Activated T-cell treated with anti-CD3 and anti-CD28 coated beads, Interleukin-2, amount 50 U/mL, for 48 hours (primary cell): Measurements from ENCODE around the gene COL13A1.

ENCODE experiments used
- DNase-seq, 2 experiments: peaks; one replicate each; pipeline ENCODE4 v3.0.0-alpha.2; 2020

Gene COL13A1

GRCh38 chr10:69869291-69869961 lies 67.7 kb downstream of the COL13A1 start:
- DNase-seq, result no peak

- DNase-seq, result no peak
These were observed 68.9 kb downstream of the COL13A1 start for GRCh38 chr10:69870591-69870990.

GRCh38 chr10:69871074-69871473 lies 69.4 kb downstream of the COL13A1 start:
- DNase-seq, result no peak

GRCh38 chr10:69872323-69872722 lies 70.6 kb downstream of the COL13A1 start:
- no peak for DNase-seq

GRCh38 chr10:69873135-69873639 lies 71.5 kb downstream of the COL13A1 start:
- no peak for DNase-seq

- no peak for DNase-seq
These were observed 72.7 kb downstream of the COL13A1 start for GRCh38 chr10:69874449-69874848.

- no peak for DNase-seq
These were observed 74.2 kb downstream of the COL13A1 start for GRCh38 chr10:69875856-69876255.

GRCh38 chr10:69876286-69876685 lies 74.6 kb downstream of the COL13A1 start:
- no peak for DNase-seq

- DNase-seq, result no peak
These were observed 75.2 kb downstream of the COL13A1 start for GRCh38 chr10:69876931-69877330.

GRCh38 chr10:69878038-69878437 lies 76.3 kb downstream of the COL13A1 start:
- DNase-seq, result no peak

GRCh38 chr10:69878951-69879350 lies 77.2 kb downstream of the COL13A1 start:
- no peak for DNase-seq

- DNase-seq, result no peak
These were observed 78.0 kb downstream of the COL13A1 start for GRCh38 chr10:69879634-69880257.

GRCh38 chr10:69880301-69881081 lies 78.8 kb downstream of the COL13A1 start:
- DNase-seq, result no peak

- DNase-seq, result no peak
These were observed 79.5 kb downstream of the COL13A1 start for GRCh38 chr10:69881202-69881601.

- DNase-seq, result no peak
These were observed 81.8 kb downstream of the COL13A1 start for GRCh38 chr10:69883310-69884023.

GRCh38 chr10:69884024-69884367 lies 82.3 kb downstream of the COL13A1 start:
- DNase-seq, result no peak

- no peak for DNase-seq
These were observed 83.0 kb downstream of the COL13A1 start for GRCh38 chr10:69884686-69885085.

- DNase-seq, result no peak
These were observed 83.8 kb downstream of the COL13A1 start for GRCh38 chr10:69885379-69886013.

GRCh38 chr10:69888882-69889584 lies 87.3 kb downstream of the COL13A1 start:
- DNase-seq, result no peak

GRCh38 chr10:69890065-69890847 lies 88.5 kb downstream of the COL13A1 start:
- DNase-seq, result no peak

- no peak for DNase-seq
These were observed 89.4 kb downstream of the COL13A1 start for GRCh38 chr10:69891057-69891617.
